ENCODE results near the gene TBC1D24.
A peak's percentile ranks its signal among the peaks of the same experiment; 100 is the strongest.

The TBC1D24 gene

GRCh38 chr16:2518823-2519710 lies 44.1 kb downstream of the TBC1D24 start:
- peak in 1 of 4 experiments; percentile 45 for DNase-seq

GRCh38 chr16:2519711-2520080 lies 44.8 kb downstream of the TBC1D24 start:
- DNase-seq, result no peak

GRCh38 chr16:2520097-2520783 lies 45.3 kb downstream of the TBC1D24 start, which contains the start of gene AMDHD2:
TSS of gene AMDHD2 (plus strand) at chr16:2520371. CDS start at chr16:2520459, 88 bp downstream.
- DNase-seq, result peak; percentile 96 to 99 (median 97)

GRCh38 chr16:2520784-2521531 lies 46.0 kb downstream of the TBC1D24 start:
- peak; percentile 68 to 86 (median 74) for DNase-seq

GRCh38 chr16:2523801-2524231 lies 48.9 kb downstream of the TBC1D24 start:
- DNase-seq, result no peak

- DNase-seq, result no peak
These were observed 49.5 kb downstream of the TBC1D24 start for GRCh38 chr16:2524339-2524938.

- no peak for DNase-seq
These were observed 51.2 kb downstream of the TBC1D24 start for GRCh38 chr16:2526135-2526534.

GRCh38 chr16:2527071-2527783 lies 52.3 kb downstream of the TBC1D24 start:
- no peak for DNase-seq

- DNase-seq, result no peak
These were observed 52.8 kb downstream of the TBC1D24 start for GRCh38 chr16:2527784-2528100.

- DNase-seq, result no peak
These were observed 53.5 kb downstream of the TBC1D24 start for GRCh38 chr16:2528161-2529060.

- DNase-seq, result no peak
These were observed 54.4 kb downstream of the TBC1D24 start for GRCh38 chr16:2529061-2529931.

- DNase-seq, result no peak
These were observed 55.2 kb downstream of the TBC1D24 start for GRCh38 chr16:2529961-2530628.

GRCh38 chr16:2530629-2531318 lies 55.8 kb downstream of the TBC1D24 start:
- DNase-seq, result peak in 1 of 4 experiments; percentile 15

- peak in 1 of 4 experiments; percentile 9 for DNase-seq
These were observed 56.4 kb downstream of the TBC1D24 start, which contains the start of gene CEMP1 for GRCh38 chr16:2531371-2531695. TSS of gene CEMP1 (minus strand) at chr16:2531408. CDS start at chr16:2531073, 335 bp downstream.

GRCh38 chr16:2531696-2532493 lies 57.0 kb downstream of the TBC1D24 start:
- peak; percentile 99 to 100 (median 99) for DNase-seq

- DNase-seq, result peak; percentile 68 to 81 (median 77)
These were observed 57.7 kb downstream of the TBC1D24 start for GRCh38 chr16:2532494-2533141.

- peak in 1 of 4 experiments; percentile 7 for DNase-seq
These were observed 58.3 kb downstream of the TBC1D24 start for GRCh38 chr16:2533142-2533755.

Measured in suppressor macrophage (primary cell).